CD8-positive, alpha-beta memory T cell (primary cell): ENCODE measurements around the gene KRTAP4-9. TPM values are rescaled to one million over a fixed set of nuclear protein-coding genes. Genes with fewer than 3 reads are reported as not detected.
"Not testable (repeated sequence)": the region's sequence is repeated elsewhere in the genome, so short reads cannot be mapped to it uniquely, and the experiment has no call there.

ENCODE experiments used
- CTCF ChIA-PET: fragments of 350-600 bp; sonication (Branson Sonifier 250); formaldehyde crosslinking; loops from one replicate; lab custom pipeline; 2021; ENCODE audit warnings: antibody characterized with exemption; lab: Charles Lee
- POLR2A ChIA-PET: fragments of 350-600 bp; sonication (Branson Sonifier 250); formaldehyde crosslinking; loops from one replicate; lab custom pipeline; 2021; ENCODE audit warnings: antibody characterized with exemption; lab: Charles Lee
- DNase-seq, 5 donors: peaks; one replicate each; pipeline versions ENCODE4 v3.0.0 to v3.0.0-alpha.2; 2020 to 2022; ENCODE audit warnings: mixed read lengths in 1 of 5
- H3K27ac ChIP-seq: one replicate; pipeline ENCODE4 v1.7.0; 2013; ENCODE audit warnings: low read depth, mild to moderate bottlenecking, low read length, moderate library complexity
- H3K27me3 ChIP-seq: 2 replicates; pipeline ENCODE4 v1.7.0; 2013; ENCODE audit warnings: low read length, mild to moderate bottlenecking; ENCODE audit not compliant: insufficient read depth, poor library complexity, severe bottlenecking
- H3K36me3 ChIP-seq: 2 replicates; pipeline ENCODE4 v1.7.0; 2013; ENCODE audit warnings: mild to moderate bottlenecking, low read length, moderate library complexity; ENCODE audit not compliant: insufficient read depth
- H3K4me1 ChIP-seq: 2 replicates; pipeline ENCODE4 v1.7.0; 2013; ENCODE audit warnings: mild to moderate bottlenecking, low read length, moderate library complexity; ENCODE audit not compliant: insufficient read depth
- H3K4me3 ChIP-seq: 2 replicates; pipeline ENCODE4 v1.7.0; 2013; ENCODE audit warnings: mild to moderate bottlenecking, low read length
- H3K9me3 ChIP-seq: 2 replicates; pipeline ENCODE4 v1.7.0; 2013; ENCODE audit warnings: mild to moderate bottlenecking, low read length
- H3K27ac Mint-ChIP-seq, 8 donors: one replicate each; pipeline ENCODE4 v1.8.0; 2020 to 2021; ENCODE audit warnings: mixed read lengths in 8 of 8, mild to moderate bottlenecking in 6 of 8, inconsistent platforms in 3 of 8, moderate library complexity in 3 of 8
- H3K27me3 Mint-ChIP-seq, 2 donors: one replicate each; pipeline ENCODE4 v1.8.0; 2020 to 2021; ENCODE audit warnings: mixed read lengths in 2 of 2, mild to moderate bottlenecking in 1 of 2, moderate library complexity in 1 of 2
- H3K36me3 Mint-ChIP-seq, 3 donors: one replicate each; pipeline ENCODE4 v1.8.0; 2020 to 2021; ENCODE audit warnings: mixed read lengths in 3 of 3, inconsistent platforms in 1 of 3, mild to moderate bottlenecking in 1 of 3
- H3K4me1 Mint-ChIP-seq, 3 donors: one replicate each; pipeline ENCODE4 v1.8.0; 2020 to 2021; ENCODE audit warnings: mixed read lengths in 3 of 3, inconsistent platforms in 1 of 3, mild to moderate bottlenecking in 1 of 3
- H3K4me3 Mint-ChIP-seq, 7 donors: one replicate each; pipeline ENCODE4 v1.8.0; 2020 to 2021; ENCODE audit warnings: mixed read lengths in 7 of 7, mild to moderate bottlenecking in 6 of 7, moderate library complexity in 4 of 7, inconsistent platforms in 2 of 7
- H3K9me3 Mint-ChIP-seq, 5 donors: one replicate each; pipeline ENCODE4 v1.8.0; 2020 to 2022; ENCODE audit warnings: mixed read lengths in 5 of 5, mild to moderate bottlenecking in 3 of 5, moderate library complexity in 2 of 5, inconsistent platforms in 1 of 5
- polyA plus RNA-seq: library from polyadenylated mRNA; unstranded; fragments of 300-500 nt; fragmentation: Illumina TruSeq; gene quantifications from one replicate; pipeline ENCODE4 v1.2.3, GENCODE V29; 2021
- total RNA-seq, 2 experiments: library from RNA; stranded (reverse); gene quantifications; one replicate each; pipeline ENCODE4 v1.2.3, GENCODE V29; 2021

The KRTAP4-9 gene
- total and polyA plus RNA-seq, 3 experiments from 2014 or later = not detected

- Histone ChIP-seq H3K4me3 (no peak overlapping the region), H3K4me1 (peaks cover 38% of the 10 kb centered on the region), H3K27ac (no peak overlapping the region), H3K36me3 (no peaks in the 10 kb centered on the region), H3K27me3 (no peaks in the 10 kb centered on the region), H3K9me3 (no peaks in the 10 kb centered on the region)
- peak overlapping the region in 2 of 7 donors; percentile 69 to 73 for H3K4me3 Mint-ChIP-seq
- H3K27ac Mint-ChIP-seq = peak overlapping the region in 1 of 8 donors; percentile 96
- H3K4me1 Mint-ChIP-seq = peaks cover 38 to 60% (median 44%) of the 10 kb centered on the region in 3 donors
- H3K36me3 Mint-ChIP-seq = no peaks in the 10 kb centered on the region
- POLR2A ChIA-PET = interaction anchor here (0.7 kb wide), 2 partner anchors 87 to 182 kb away, joined by 5 read pairs; no protein-coding TSS in a partner anchor
- peaks cover 0 to 3% (median 0%) of the 10 kb centered on the region in 5 donors for H3K9me3 Mint-ChIP-seq
- no peak for DNase-seq
- peaks cover 3 to 21% of the 10 kb centered on the region in 2 donors for H3K27me3 Mint-ChIP-seq
- CTCF ChIA-PET = interaction anchor here (0.7 to 1.8 kb wide), 2 partner anchors 196 to 357 kb away, joined by 3 to 4 read pairs; no protein-coding TSS in a partner anchor
Observed at GRCh38 chr17:41126412-41126811, 21.2 kb downstream of the KRTAP4-9 start.

- Mint-ChIP-seq H3K9me3 (peaks cover 0 to 3% (median 0%) of the 10 kb centered on the region in 5 donors), H3K27me3 (peaks cover 3 to 16% of the 10 kb centered on the region in 2 donors), H3K4me3 (no peak overlapping the region), H3K4me1 (peaks cover 38 to 68% (median 44%) of the 10 kb centered on the region in 3 donors), H3K27ac (no peak overlapping the region), H3K36me3 (no peaks in the 10 kb centered on the region)
- no peak for DNase-seq
- Histone ChIP-seq H3K27ac (no peak overlapping the region), H3K9me3 (no peaks in the 10 kb centered on the region), H3K27me3 (no peaks in the 10 kb centered on the region), H3K36me3 (no peaks in the 10 kb centered on the region), H3K4me3 (no peak overlapping the region), H3K4me1 (peaks cover 38% of the 10 kb centered on the region)
- ChIA-PET CTCF (interaction anchor here (1.8 kb wide), 1 partner anchor 195 kb away, joined by 4 read pairs; no protein-coding TSS in a partner anchor), POLR2A (no interaction called here)
Observed at GRCh38 chr17:41127371-41127770, 22.2 kb downstream of the KRTAP4-9 start.

- H3K27me3 Mint-ChIP-seq = peaks cover 0 to 3% of the 10 kb centered on the region in 2 donors
- no peaks in the 10 kb centered on the region for H3K36me3 ChIP-seq
- peak overlapping the region in 2 of 8 donors; percentile 18 to 82 for H3K27ac Mint-ChIP-seq
Observed at GRCh38 chr17:41131979-41132378, 26.8 kb downstream of the KRTAP4-9 start.

GRCh38 chr17:41133880-41134735 is 28.9 kb downstream of the KRTAP4-9 start:
- H3K4me3 Mint-ChIP-seq = peak overlapping the region in 3 of 7 donors; percentile 57 to 79 (median 67)
- Histone ChIP-seq H3K4me1 (peaks cover 15% of the 10 kb centered on the region), H3K27ac (no peak overlapping the region), H3K9me3 (no peaks in the 10 kb centered on the region), H3K4me3 (no peak overlapping the region), H3K27me3 (no peaks in the 10 kb centered on the region), H3K36me3 (no peaks in the 10 kb centered on the region)
- ChIA-PET POLR2A (no interaction called here), CTCF (no interaction called here)
- peaks cover 0 to 4% (median 2%) of the 10 kb centered on the region in 5 donors for H3K9me3 Mint-ChIP-seq
- peak overlapping the region in 5 of 8 donors; percentile 18 to 89 (median 88) for H3K27ac Mint-ChIP-seq
- DNase-seq = peak in 2 of 5 donors; percentile 25 to 27
- H3K4me1 Mint-ChIP-seq = peaks cover 8 to 41% (median 15%) of the 10 kb centered on the region in 3 donors
- peaks cover 9 to 12% of the 10 kb centered on the region in 2 donors for H3K27me3 Mint-ChIP-seq
- H3K36me3 Mint-ChIP-seq = no peaks in the 10 kb centered on the region

More at GRCh38 chr17:41131979-41132378, 26.8 kb downstream of the KRTAP4-9 start:
- CTCF ChIA-PET = interaction anchor here (1.3 kb wide), 1 partner anchor 417 kb away, joined by 3 read pairs; no protein-coding TSS in a partner anchor
- DNase-seq = no peak
- peaks cover 8 to 48% (median 15%) of the 10 kb centered on the region in 3 donors for H3K4me1 Mint-ChIP-seq
- H3K4me3 ChIP-seq = no peak overlapping the region
- peaks cover 0 to 2% (median 0%) of the 10 kb centered on the region in 5 donors for H3K9me3 Mint-ChIP-seq
- no peak overlapping the region for H3K4me3 Mint-ChIP-seq
- H3K9me3 ChIP-seq = no peaks in the 10 kb centered on the region
- POLR2A ChIA-PET = no interaction called here
- no peaks in the 10 kb centered on the region for H3K27me3 ChIP-seq
- no peaks in the 10 kb centered on the region for H3K36me3 Mint-ChIP-seq
- H3K27ac ChIP-seq = no peak overlapping the region
- H3K4me1 ChIP-seq = peaks cover 15% of the 10 kb centered on the region

- Mint-ChIP-seq H3K36me3 (peaks cover 2 to 31% (median 6%) of the 10 kb centered on the region in 3 donors), H3K9me3 (peaks cover 10 to 34% (median 16%) of the 10 kb centered on the region in 5 donors), H3K27me3 (peaks cover 9 to 31% of the 10 kb centered on the region in 2 donors)
- H3K4me1 Mint-ChIP-seq, H3K36me3 ChIP-seq, H3K27ac Mint-ChIP-seq, H3K27me3 ChIP-seq, H3K4me1 ChIP-seq, H3K27ac ChIP-seq, CTCF ChIA-PET, H3K4me3 Mint-ChIP-seq, DNase-seq, H3K4me3 ChIP-seq, H3K9me3 ChIP-seq, POLR2A ChIA-PET: not testable (repeated sequence)
Observed at GRCh38 chr17:41139865-41140264, 34.7 kb downstream of the KRTAP4-9 start.

GRCh38 chr17:41140360-41141131 is 35.4 kb downstream of the KRTAP4-9 start, which contains the start of gene KRTAP4-6:
Gene KRTAP4-6 (minus strand): TSS chr17:41140544. CDS start chr17:41140487, 57 bp downstream.
- no peak within 1 kb of the TSS for H3K4me3 Mint-ChIP-seq
- peaks cover 10 to 37% (median 16%) of the 10 kb centered on the region in 5 donors for H3K9me3 Mint-ChIP-seq
- ChIA-PET CTCF (no interaction called here), POLR2A (no interaction called here)
- H3K27me3 Mint-ChIP-seq = peaks cover 9 to 31% of the 10 kb centered on the region in 2 donors
- no peak for DNase-seq
- no peaks in the 10 kb centered on the region for H3K9me3 ChIP-seq
- H3K27ac Mint-ChIP-seq = no peak within 1 kb of the TSS
- H3K4me3 ChIP-seq = no peak within 1 kb of the TSS
- no peaks in the 10 kb centered on the region for H3K4me1 ChIP-seq
- H3K4me1 Mint-ChIP-seq = peaks cover 0 to 2% (median 0%) of the 10 kb centered on the region in 3 donors
- peaks cover 2 to 31% (median 7%) of the 10 kb centered on the region in 3 donors for H3K36me3 Mint-ChIP-seq
- H3K27ac ChIP-seq = no peak within 1 kb of the TSS
- H3K27me3 ChIP-seq = no peaks in the 10 kb centered on the region
- H3K36me3 ChIP-seq = no peaks in the 10 kb centered on the region

- Mint-ChIP-seq H3K27me3 (peaks cover 6 to 38% of the 10 kb centered on the region in 2 donors), H3K9me3 (peaks cover 10 to 37% (median 16%) of the 10 kb centered on the region in 5 donors), H3K36me3 (peaks cover 2 to 31% (median 7%) of the 10 kb centered on the region in 3 donors), H3K4me3 (no peak overlapping the region), H3K4me1 (no peaks in the 10 kb centered on the region), H3K27ac (no peak overlapping the region)
- H3K27me3 ChIP-seq = no peaks in the 10 kb centered on the region
- DNase-seq = no peak
- no peaks in the 10 kb centered on the region for H3K36me3 ChIP-seq
- H3K27ac ChIP-seq = no peak overlapping the region
- POLR2A ChIA-PET = no interaction called here
- H3K9me3 ChIP-seq = no peaks in the 10 kb centered on the region
- CTCF ChIA-PET = no interaction called here
- no peaks in the 10 kb centered on the region for H3K4me1 ChIP-seq
- no peak overlapping the region for H3K4me3 ChIP-seq
Observed at GRCh38 chr17:41141361-41141760, 36.2 kb downstream of the KRTAP4-9 start.
